K562 (cell line): ENCODE data around the gene ELOVL2. TPM values are rescaled to one million over a fixed set of nuclear protein-coding genes. Genes with fewer than 3 reads are reported as not detected.

Experiments used
- ATAC-seq: fragments of 200-7000 bp; cut with Tn5 transposase; 3 replicates; pipeline ENCODE4 v1.9.1; 2020; ENCODE audit warnings: moderate library complexity
- BruUV-seq: library from RNA; stranded (reverse); fragments of 400-500 nt; replicated peaks from 2 replicates; lab custom pipeline; 2021; lab: Mats Ljungman, UMichigan
- CTCF ChIA-PET: fragments of 300-600 bp; formaldehyde crosslinking; extraction: SDS; loops from one replicate; lab custom pipeline; 2021; ENCODE audit warnings: low intra/inter-chr PET ratio; lab: Yijun Ruan, JAX
- POLR2A ChIA-PET: fragments of 300-600, 350-650 bp; sonication (Branson Sonifier 250); formaldehyde crosslinking; extraction: SDS; loops from one replicate; lab custom pipeline; 2021; ENCODE audit warnings: antibody characterized with exemption, inconsistent platforms; lab: Yijun Ruan, JAX
- DNase-seq, 4 experiments: peaks; one replicate each; pipeline versions ENCODE4 v3.0.0 to v3.0.0-alpha.2; 2011 to 2018; ENCODE audit warnings: low spot score in 3 of 4, mixed read lengths in 3 of 4; ENCODE audit errors: extremely low read depth in 1 of 4
- FAIRE-seq: peaks from 2 replicates; lab custom pipeline; 2011; peaks lifted over from hg19 to GRCh38; lab: Jason Lieb, UNC
- H2AFZ ChIP-seq: 2 replicates; pipeline ENCODE4 v1.6.0; 2011; ENCODE audit warnings: low read depth, low read length, control low read depth, inconsistent platforms
- H3K27ac ChIP-seq: fragments of 200-600 bp; 3 replicates; pipeline ENCODE4 v1.8.0; 2011; ENCODE audit warnings: low read depth, mild to moderate bottlenecking, control low read depth, inconsistent platforms, low read length, moderate library complexity, mixed read lengths; ENCODE audit errors: extremely low read depth
- H3K27me3 ChIP-seq, 2 experiments: fragments of 300-600 bp in 1 of 2; 2 replicates in 1 of 2; 3 replicates in 1 of 2; pipeline versions ENCODE4 v1.6.0 to v1.8.0; 2011; ENCODE audit warnings: inconsistent platforms in 2 of 2, low read length in 2 of 2, mild to moderate bottlenecking in 1 of 2, mixed read lengths in 1 of 2, moderate library complexity in 1 of 2; ENCODE audit not compliant: control insufficient read depth in 2 of 2, insufficient read depth in 2 of 2
- H3K36me3 ChIP-seq: fragments of 300-600 bp; 3 replicates; pipeline ENCODE4 v1.8.0; 2011; ENCODE audit warnings: mild to moderate bottlenecking, low read length, inconsistent platforms; ENCODE audit not compliant: control insufficient read depth, insufficient read depth
- H3K4me1 ChIP-seq, 2 experiments: fragments of 200-600 bp in 1 of 2; replicated peaks in 1 of 2; 2 replicates in 1 of 2; 3 replicates in 1 of 2; pipeline versions ENCODE4 v1.5.1 to v1.8.0; 2011; ENCODE audit warnings: inconsistent platforms in 2 of 2, low read length in 2 of 2, mild to moderate bottlenecking in 1 of 2, mixed read lengths in 1 of 2, moderate library complexity in 1 of 2; ENCODE audit not compliant: control insufficient read depth in 2 of 2, insufficient read depth in 2 of 2
- H3K4me2 ChIP-seq: 2 replicates; pipeline ENCODE4 v1.6.1; 2011; ENCODE audit warnings: low read length, control low read depth, inconsistent platforms, mixed read lengths; ENCODE audit not compliant: insufficient read depth
- H3K4me3 ChIP-seq: fragments of 200-600 bp; sonication (generic), shearing (Covaris generic); 2 replicates; pipeline ENCODE4 v1.5.1; 2016; ENCODE audit warnings: control low read depth, inconsistent platforms
- H3K79me2 ChIP-seq: fragments of 200-600 bp; 3 replicates; pipeline ENCODE4 v1.8.0; 2011; ENCODE audit warnings: low read length, inconsistent platforms; ENCODE audit not compliant: control insufficient read depth, insufficient read depth
- H3K9ac ChIP-seq, 2 experiments: 2 replicates each; pipeline versions ENCODE4 v1.6.0 to v1.6.1; 2011; ENCODE audit warnings: low read depth in 2 of 2, low read length in 2 of 2, control low read depth in 1 of 2, inconsistent platforms in 1 of 2, mild to moderate bottlenecking in 1 of 2, mixed read lengths in 1 of 2; ENCODE audit not compliant: insufficient read depth in 1 of 2
- H3K9me1 ChIP-seq: one replicate; pipeline ENCODE4 v1.6.0; 2011; ENCODE audit warnings: inconsistent platforms, mild to moderate bottlenecking, low read length, moderate library complexity; ENCODE audit not compliant: control insufficient read depth, insufficient read depth
- H3K9me3 ChIP-seq: replicated peaks from 2 replicates; pipeline ENCODE4 v1.5.1; 2011; ENCODE audit warnings: low read depth, low read length, inconsistent platforms; ENCODE audit not compliant: control insufficient read depth, insufficient read depth
- H4K20me1 ChIP-seq: replicated peaks from 2 replicates; pipeline ENCODE4 v1.6.1; 2011; ENCODE audit warnings: low read length, inconsistent platforms, mixed read lengths; ENCODE audit not compliant: control insufficient read depth, insufficient read depth
- ATF7 ChIP-seq: fragments of 450-650 bp; IDR thresholded peaks from 2 replicates; pipeline ENCODE4 v1.7.1; 2014; ENCODE audit warnings: mild to moderate bottlenecking, moderate library complexity
- BMI1 ChIP-seq: fragments of 150-350 bp; IDR thresholded peaks from 2 replicates; pipeline ENCODE4 v1.6.1; 2014; ENCODE audit warnings: low read length
- JUND ChIP-seq, 2 experiments: IDR thresholded peaks; 2 replicates in 1 of 2; 3 replicates in 1 of 2; pipeline ENCODE4 v1.6.1; 2011; ENCODE audit warnings: borderline replicate concordance in 2 of 2, low read depth in 2 of 2, low read length in 2 of 2, improper control_type of control experiment in 1 of 2, missing biosample characterization in 1 of 2, missing genetic modification characterization in 1 of 2, missing genetic modification reagents in 1 of 2
- KLF1 ChIP-seq: fragments of 450-650 bp; IDR thresholded peaks from 2 replicates; pipeline ENCODE4 v1.6.1; 2016; ENCODE audit warnings: missing genetic modification characterization, missing compliant biosample characterization
- NR2C2 ChIP-seq, 2 experiments: fragments of 200-800 bp in 1 of 2; sonication (Bioruptor generic) in 1 of 2; sonication (generic) in 1 of 2; formaldehyde crosslinking in 1 of 2; IDR thresholded peaks; 2 replicates each; pipeline versions ENCODE4 v1.6.1 to v1.8.0; 2016 to 2022; ENCODE audit warnings: mild to moderate bottlenecking in 1 of 2, missing compliant biosample characterization in 1 of 2, missing genetic modification characterization in 1 of 2, missing genetic modification reagents in 1 of 2
- PTRF ChIP-seq: fragments of 450-650 bp; IDR thresholded peaks from 2 replicates; pipeline ENCODE4 v1.6.1; 2016; ENCODE audit warnings: mild to moderate bottlenecking, missing genetic modification characterization, missing compliant biosample characterization
- STAG1 ChIP-seq: sonication (generic); formaldehyde crosslinking; IDR thresholded peaks from 2 replicates; pipeline ENCODE4 v1.5.0; 2020; ENCODE audit warnings: missing genetic modification reagents, borderline replicate concordance
- TFAM ChIP-seq: fragments of 250-450 bp; sonication (Bioruptor Pico); conservative IDR thresholded peaks from 2 replicates; pipeline ENCODE4 v1.5.0; 2021; ENCODE audit warnings: mild to moderate bottlenecking, moderate library complexity
- TRIM24 ChIP-seq, 2 experiments: fragments of 450-650 bp; IDR thresholded peaks; 2 replicates each; pipeline ENCODE4 v1.6.1; 2016
- ZC3H4 ChIP-seq: sonication (generic); formaldehyde crosslinking; IDR thresholded peaks from 2 replicates; pipeline ENCODE4 v1.9.0; 2021; ENCODE audit warnings: missing genetic modification reagents, borderline replicate concordance
- WGBS: fragments of 100-300 bp; shearing (Covaris generic); methylation state at CpG from one replicate; pipeline ENCODE4 v1.1.6; 2016; ENCODE audit warnings: low coverage, mixed read lengths; ENCODE audit not compliant: insufficient coverage; ENCODE audit errors: missing lambda C conversion rate; 5-methylcytosine and 5-hydroxymethylcytosine counted together
- in situ Hi-C: fragments of 300-500 bp; cut with MboI; formaldehyde crosslinking; loops from 4 replicates; pipeline ENCODE4 v1.15.0; 2018; ENCODE audit warnings: inconsistent platforms, mixed read lengths
- intact Hi-C: fragments of 100-400 bp; cut with micrococcal nuclease; formaldehyde crosslinking; loops from 2 replicates; pipeline ENCODE4 v1.14.2; 2022
- polyA plus RNA-seq, 8 experiments: library from polyadenylated mRNA; depleted of rRNA in 4 of 8; stranded (reverse) in 5 of 8; unstranded in 3 of 8; fragments of >200 nt; fragmentation: Nextera tagmentation in 2 of 8; fragmentation: Illumina TruSeq in 1 of 8; extraction: Ambion mirVana in 2 of 8; extraction: Trizol in 1 of 8; gene quantifications; 2 replicates each; pipeline versions ENCODE4 v1.2.1 to v1.2.3, GENCODE V29; 2011 to 2014; ENCODE audit warnings: inconsistent platforms in 1 of 8, missing spikeins in 1 of 8
- total RNA-seq, 7 experiments: library from RNA; depleted of rRNA in 6 of 7; stranded (reverse); fragments of >200 nt in 6 of 7; fragmentation: Illumina TruSeq in 2 of 7; extraction: Trizol in 2 of 7; gene quantifications; 2 replicates each; pipeline versions ENCODE4 v1.2.1 to v1.2.3, GENCODE V29; 2011 to 2021; ENCODE audit warnings: low replicate concordance in 1 of 7
- TF ChIP-seq, protein P1 (sequence below): fragments of 450-650 bp; IDR thresholded peaks from 2 replicates; pipeline ENCODE4 v1.6.1; 2016; ENCODE audit warnings: missing biosample characterization, missing genetic modification characterization
- TF ChIP-seq, protein P2 (sequence below), 2 experiments: fragments of 450-650 bp; conservative IDR thresholded peaks; 2 replicates each; pipeline ENCODE4 v1.6.1; 2017; ENCODE audit warnings: mild to moderate bottlenecking in 2 of 2, moderate library complexity in 2 of 2
- TF ChIP-seq, protein P3 (sequence below): fragments of 250-450 bp; sonication (Bioruptor Pico); IDR thresholded peaks from 2 replicates; pipeline ENCODE4 v1.9.0; 2021; ENCODE audit warnings: mild to moderate bottlenecking, inconsistent platforms

Gene ELOVL2
- total and polyA plus RNA-seq, 9 of the 15 experiments (the other 6 are each of a cell fraction or from before 2014, with no cell fraction given), result 0.05 to 0.96 (median 0.31) TPM

GRCh38 chr6:11018225-11018624 lies 25.9 kb downstream of the ELOVL2 start (continued):
- TF ChIP-seq JUND (IDR thresholded peaks at IDR 0.05; ENCODE audit: borderline replicate concordance, low read depth, low read length) (0 out of 2 replicates have a peak, but pooled peaks have one; percentile 10), JUND (tag; IDR thresholded peaks at IDR 0.05; ENCODE audit: borderline replicate concordance, low read depth, low read length) (no peak), TFAM (CRISPR knock-in tag) (no peak), TRIM24 (IDR thresholded peaks at IDR 0.05) (peak; percentile 91 to 94), ATF7 (peak; percentile 57; the same call in 1 of the 2 replicates), NR2C2 (CRISPR knock-in tag; IDR thresholded peaks at IDR 0.05) (no peak), NR2C2 (tag; IDR thresholded peaks at IDR 0.05) (peak; percentile 18; the same call in 1 of the 2 replicates), BMI1 (no peak)
- TF ChIP-seq, protein P1, sequence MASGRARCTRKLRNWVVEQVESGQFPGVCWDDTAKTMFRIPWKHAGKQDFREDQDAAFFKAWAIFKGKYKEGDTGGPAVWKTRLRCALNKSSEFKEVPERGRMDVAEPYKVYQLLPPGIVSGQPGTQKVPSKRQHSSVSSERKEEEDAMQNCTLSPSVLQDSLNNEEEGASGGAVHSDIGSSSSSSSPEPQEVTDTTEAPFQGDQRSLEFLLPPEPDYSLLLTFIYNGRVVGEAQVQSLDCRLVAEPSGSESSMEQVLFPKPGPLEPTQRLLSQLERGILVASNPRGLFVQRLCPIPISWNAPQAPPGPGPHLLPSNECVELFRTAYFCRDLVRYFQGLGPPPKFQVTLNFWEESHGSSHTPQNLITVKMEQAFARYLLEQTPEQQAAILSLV, result peak; percentile 76

GRCh38 chr6:11017090-11017489 lies 27.0 kb downstream of the ELOVL2 start:
- no peaks in the 10 kb centered on the region for H3K79me2 ChIP-seq
- no peak overlapping the region for H3K27ac ChIP-seq
- H3K9me1 ChIP-seq, result no peaks in the 10 kb centered on the region
- ATAC-seq, result no peak
- H3K9me3 ChIP-seq, result no peaks in the 10 kb centered on the region
- no TSS peak for BruUV-seq
- CTCF ChIA-PET, result no interaction called here
- no peak overlapping the region for H3K4me2 ChIP-seq
- no peak overlapping the region for H3K4me3 ChIP-seq
- TF ChIP-seq PTRF (tag) (no peak), STAG1 (CRISPR knock-in tag) (no peak), ZC3H4 (CRISPR knock-in tag) (no peak), KLF1 (tag) (no peak)
- TF ChIP-seq, protein P2, sequence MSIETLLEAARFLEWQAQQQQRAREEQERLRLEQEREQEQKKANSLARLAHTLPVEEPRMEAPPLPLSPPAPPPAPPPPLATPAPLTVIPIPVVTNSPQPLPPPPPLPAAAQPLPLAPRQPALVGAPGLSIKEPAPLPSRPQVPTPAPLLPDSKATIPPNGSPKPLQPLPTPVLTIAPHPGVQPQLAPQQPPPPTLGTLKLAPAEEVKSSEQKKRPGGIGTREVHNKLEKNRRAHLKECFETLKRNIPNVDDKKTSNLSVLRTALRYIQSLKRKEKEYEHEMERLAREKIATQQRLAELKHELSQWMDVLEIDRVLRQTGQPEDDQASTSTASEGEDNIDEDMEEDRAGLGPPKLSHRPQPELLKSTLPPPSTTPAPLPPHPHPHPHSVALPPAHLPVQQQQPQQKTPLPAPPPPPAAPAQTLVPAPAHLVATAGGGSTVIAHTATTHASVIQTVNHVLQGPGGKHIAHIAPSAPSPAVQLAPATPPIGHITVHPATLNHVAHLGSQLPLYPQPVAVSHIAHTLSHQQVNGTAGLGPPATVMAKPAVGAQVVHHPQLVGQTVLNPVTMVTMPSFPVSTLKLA (conservative IDR thresholded peaks at IDR 0.05), result no peak
- TF ChIP-seq, protein P3, sequence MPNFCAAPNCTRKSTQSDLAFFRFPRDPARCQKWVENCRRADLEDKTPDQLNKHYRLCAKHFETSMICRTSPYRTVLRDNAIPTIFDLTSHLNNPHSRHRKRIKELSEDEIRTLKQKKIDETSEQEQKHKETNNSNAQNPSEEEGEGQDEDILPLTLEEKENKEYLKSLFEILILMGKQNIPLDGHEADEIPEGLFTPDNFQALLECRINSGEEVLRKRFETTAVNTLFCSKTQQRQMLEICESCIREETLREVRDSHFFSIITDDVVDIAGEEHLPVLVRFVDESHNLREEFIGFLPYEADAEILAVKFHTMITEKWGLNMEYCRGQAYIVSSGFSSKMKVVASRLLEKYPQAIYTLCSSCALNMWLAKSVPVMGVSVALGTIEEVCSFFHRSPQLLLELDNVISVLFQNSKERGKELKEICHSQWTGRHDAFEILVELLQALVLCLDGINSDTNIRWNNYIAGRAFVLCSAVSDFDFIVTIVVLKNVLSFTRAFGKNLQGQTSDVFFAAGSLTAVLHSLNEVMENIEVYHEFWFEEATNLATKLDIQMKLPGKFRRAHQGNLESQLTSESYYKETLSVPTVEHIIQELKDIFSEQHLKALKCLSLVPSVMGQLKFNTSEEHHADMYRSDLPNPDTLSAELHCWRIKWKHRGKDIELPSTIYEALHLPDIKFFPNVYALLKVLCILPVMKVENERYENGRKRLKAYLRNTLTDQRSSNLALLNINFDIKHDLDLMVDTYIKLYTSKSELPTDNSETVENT (CRISPR knock-in tag), result no peak
- intact Hi-C loops, result no loop called here
- no peaks in the 10 kb centered on the region for H3K4me1 ChIP-seq
- no peak for DNase-seq
- no peak for FAIRE-seq
- no peaks in the 10 kb centered on the region for H3K36me3 ChIP-seq
- no peak overlapping the region for H2AFZ ChIP-seq
- WGBS, result 24% methylated on average over 3 of the region's 3 CpGs
- POLR2A ChIA-PET, result interaction anchor here (1.2 kb wide), 1 partner anchor 25 kb away, joined by 4 read pairs; no protein-coding TSS in a partner anchor
- peaks cover 5 to 19% of the 10 kb centered on the region in 2 experiments; a peak in 4 of 5 replicates for H3K27me3 ChIP-seq
- H3K9ac ChIP-seq, result no peak overlapping the region
- no peaks in the 10 kb centered on the region for H4K20me1 ChIP-seq
- in situ Hi-C loops, result no loop called here
